K562 (cell line): ENCODE results near the gene FRMD4B.

Experiments used
- SETDB1 ChIP-seq: IDR thresholded peaks from one replicate; pipeline ENCODE4 v1.6.1; 2012; ENCODE audit warnings: low read length, control low read depth, inconsistent platforms
- SMAD4 ChIP-seq: fragments of 250-450 bp; sonication (Bioruptor Pico); conservative IDR thresholded peaks from 2 replicates; pipeline ENCODE4 v1.8.0; 2021; ENCODE audit warnings: inconsistent platforms, mild to moderate bottlenecking, moderate library complexity
- TF ChIP-seq, protein P1 (sequence below): sonication (generic); formaldehyde crosslinking; IDR thresholded peaks from 2 replicates; pipeline ENCODE4 v1.8.1; 2023; ENCODE audit warnings: missing genetic modification reagents, mild to moderate bottlenecking, borderline replicate concordance
- TF ChIP-seq, protein P2 (sequence below): sonication (generic); formaldehyde crosslinking; IDR thresholded peaks from 2 replicates; pipeline ENCODE4 v1.4.0; 2020; ENCODE audit warnings: mild to moderate bottlenecking, missing genetic modification reagents

- TF ChIP-seq, protein P1, sequence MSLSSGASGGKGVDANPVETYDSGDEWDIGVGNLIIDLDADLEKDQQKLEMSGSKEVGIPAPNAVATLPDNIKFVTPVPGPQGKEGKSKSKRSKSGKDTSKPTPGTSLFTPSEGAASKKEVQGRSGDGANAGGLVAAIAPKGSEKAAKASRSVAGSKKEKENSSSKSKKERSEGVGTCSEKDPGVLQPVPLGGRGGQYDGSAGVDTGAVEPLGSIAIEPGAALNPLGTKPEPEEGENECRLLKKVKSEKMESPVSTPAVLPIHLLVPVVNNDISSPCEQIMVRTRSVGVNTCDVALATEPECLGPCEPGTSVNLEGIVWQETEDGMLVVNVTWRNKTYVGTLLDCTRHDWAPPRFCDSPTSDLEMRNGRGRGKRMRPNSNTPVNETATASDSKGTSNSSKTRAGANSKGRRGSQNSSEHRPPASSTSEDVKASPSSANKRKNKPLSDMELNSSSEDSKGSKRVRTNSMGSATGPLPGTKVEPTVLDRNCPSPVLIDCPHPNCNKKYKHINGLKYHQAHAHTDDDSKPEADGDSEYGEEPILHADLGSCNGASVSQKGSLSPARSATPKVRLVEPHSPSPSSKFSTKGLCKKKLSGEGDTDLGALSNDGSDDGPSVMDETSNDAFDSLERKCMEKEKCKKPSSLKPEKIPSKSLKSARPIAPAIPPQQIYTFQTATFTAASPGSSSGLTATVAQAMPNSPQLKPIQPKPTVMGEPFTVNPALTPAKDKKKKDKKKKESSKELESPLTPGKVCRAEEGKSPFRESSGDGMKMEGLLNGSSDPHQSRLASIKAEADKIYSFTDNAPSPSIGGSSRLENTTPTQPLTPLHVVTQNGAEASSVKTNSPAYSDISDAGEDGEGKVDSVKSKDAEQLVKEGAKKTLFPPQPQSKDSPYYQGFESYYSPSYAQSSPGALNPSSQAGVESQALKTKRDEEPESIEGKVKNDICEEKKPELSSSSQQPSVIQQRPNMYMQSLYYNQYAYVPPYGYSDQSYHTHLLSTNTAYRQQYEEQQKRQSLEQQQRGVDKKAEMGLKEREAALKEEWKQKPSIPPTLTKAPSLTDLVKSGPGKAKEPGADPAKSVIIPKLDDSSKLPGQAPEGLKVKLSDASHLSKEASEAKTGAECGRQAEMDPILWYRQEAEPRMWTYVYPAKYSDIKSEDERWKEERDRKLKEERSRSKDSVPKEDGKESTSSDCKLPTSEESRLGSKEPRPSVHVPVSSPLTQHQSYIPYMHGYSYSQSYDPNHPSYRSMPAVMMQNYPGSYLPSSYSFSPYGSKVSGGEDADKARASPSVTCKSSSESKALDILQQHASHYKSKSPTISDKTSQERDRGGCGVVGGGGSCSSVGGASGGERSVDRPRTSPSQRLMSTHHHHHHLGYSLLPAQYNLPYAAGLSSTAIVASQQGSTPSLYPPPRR (CRISPR knock-in tag): no peak
- no peak for TF ChIP-seq SETDB1
- TF ChIP-seq, protein P2, sequence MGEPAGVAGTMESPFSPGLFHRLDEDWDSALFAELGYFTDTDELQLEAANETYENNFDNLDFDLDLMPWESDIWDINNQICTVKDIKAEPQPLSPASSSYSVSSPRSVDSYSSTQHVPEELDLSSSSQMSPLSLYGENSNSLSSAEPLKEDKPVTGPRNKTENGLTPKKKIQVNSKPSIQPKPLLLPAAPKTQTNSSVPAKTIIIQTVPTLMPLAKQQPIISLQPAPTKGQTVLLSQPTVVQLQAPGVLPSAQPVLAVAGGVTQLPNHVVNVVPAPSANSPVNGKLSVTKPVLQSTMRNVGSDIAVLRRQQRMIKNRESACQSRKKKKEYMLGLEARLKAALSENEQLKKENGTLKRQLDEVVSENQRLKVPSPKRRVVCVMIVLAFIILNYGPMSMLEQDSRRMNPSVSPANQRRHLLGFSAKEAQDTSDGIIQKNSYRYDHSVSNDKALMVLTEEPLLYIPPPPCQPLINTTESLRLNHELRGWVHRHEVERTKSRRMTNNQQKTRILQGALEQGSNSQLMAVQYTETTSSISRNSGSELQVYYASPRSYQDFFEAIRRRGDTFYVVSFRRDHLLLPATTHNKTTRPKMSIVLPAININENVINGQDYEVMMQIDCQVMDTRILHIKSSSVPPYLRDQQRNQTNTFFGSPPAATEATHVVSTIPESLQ (CRISPR knock-in tag): no peak
- TF ChIP-seq SMAD4 (CRISPR knock-in tag): no peak
Observed at GRCh38 chr3:69326855-69327300, 59.0 kb downstream of the FRMD4B start.
